HG02610 (cell line): ENCODE data around the gene TRAPPC12.
"Not testable (repeated sequence)": the region's sequence is repeated elsewhere in the genome, so short reads cannot be mapped to it uniquely, and the experiment has no call there.

Experiments used
- ATAC-seq: cut with Tn5 transposase; IDR thresholded peaks from one replicate; pipeline ENCODE4 v1.9.1; 2021; ENCODE audit warnings: mild to moderate bottlenecking, moderate library complexity; ENCODE audit not compliant: unreplicated experiment

Gene TRAPPC12

GRCh38 chr2:3498783-3499394 is 119.4 kb downstream of the TRAPPC12 start:
- no peak for ATAC-seq

- ATAC-seq: no peak
Measured at GRCh38 chr2:3500326-3500899, 120.9 kb downstream of the TRAPPC12 start.

DNA sequence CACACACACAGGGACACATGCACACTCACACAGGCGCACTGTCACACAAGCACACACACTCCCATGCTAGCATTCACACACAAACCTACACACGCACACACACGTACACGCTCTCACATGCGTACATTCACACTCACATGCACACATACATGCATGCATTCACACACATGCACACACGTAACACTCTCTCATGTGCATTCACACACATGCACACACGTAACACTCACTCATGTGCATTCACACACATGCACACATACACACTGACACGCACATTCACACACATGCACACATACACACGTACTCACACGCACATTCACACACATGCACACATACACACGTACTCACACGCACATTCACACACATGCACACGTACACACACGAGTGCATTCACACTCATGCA is 123.6 kb downstream of the TRAPPC12 start:
- ATAC-seq: no peak

GRCh38 chr2:3503483-3503882 is 124.0 kb downstream of the TRAPPC12 start:
- no peak for ATAC-seq

GRCh38 chr2:3504741-3505140 is 125.2 kb downstream of the TRAPPC12 start:
- ATAC-seq: no peak

GRCh38 chr2:3505771-3506170 is 126.3 kb downstream of the TRAPPC12 start:
- ATAC-seq: no peak

DNA sequence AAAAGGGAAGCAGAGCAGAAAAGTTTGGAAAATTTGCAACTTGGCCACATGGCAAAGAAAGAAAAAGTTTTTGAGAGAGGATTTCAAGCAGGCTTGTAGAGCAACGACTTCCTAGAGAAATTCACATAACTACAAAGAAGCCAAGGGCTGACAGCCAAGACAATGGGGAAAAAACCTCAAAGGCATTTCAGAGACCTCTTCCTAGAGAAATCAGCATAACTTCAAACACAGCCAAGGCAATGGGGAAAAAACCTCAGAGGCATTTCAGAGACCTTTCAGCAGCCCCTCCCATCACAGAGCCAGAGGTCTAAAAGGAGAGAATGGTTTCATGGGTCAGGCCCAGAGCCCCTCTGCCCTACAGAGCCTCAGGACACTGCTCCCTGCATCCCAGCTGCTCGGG is 132.6 kb downstream of the TRAPPC12 start:
- ATAC-seq: no peak

- no peak for ATAC-seq
Measured at GRCh38 chr2:3513026-3513810, 133.7 kb downstream of the TRAPPC12 start.

DNA sequence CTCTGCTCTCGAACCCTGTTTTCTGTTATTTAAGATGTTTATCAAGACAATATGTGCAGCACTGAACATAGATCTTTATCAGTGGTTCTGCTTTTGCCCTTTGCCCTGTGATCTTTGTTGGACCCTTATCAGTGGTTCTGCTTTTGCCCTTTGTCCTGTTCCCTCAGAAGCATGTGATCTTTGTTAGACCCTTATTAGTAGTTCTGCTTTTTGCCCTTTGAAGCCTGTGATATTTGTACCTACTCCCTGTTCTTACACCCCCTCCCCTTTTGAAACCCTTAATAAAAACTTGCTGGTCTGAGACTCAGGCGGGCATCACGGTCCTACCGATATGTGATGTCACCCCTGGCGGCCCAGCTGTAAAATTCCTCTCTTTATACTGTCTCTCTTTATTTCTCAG is 135.9 kb downstream of the TRAPPC12 start:
- not testable (repeated sequence) for ATAC-seq

- no peak for ATAC-seq
Measured at GRCh38 chr2:3516831-3517230, 137.3 kb downstream of the TRAPPC12 start.

DNA sequence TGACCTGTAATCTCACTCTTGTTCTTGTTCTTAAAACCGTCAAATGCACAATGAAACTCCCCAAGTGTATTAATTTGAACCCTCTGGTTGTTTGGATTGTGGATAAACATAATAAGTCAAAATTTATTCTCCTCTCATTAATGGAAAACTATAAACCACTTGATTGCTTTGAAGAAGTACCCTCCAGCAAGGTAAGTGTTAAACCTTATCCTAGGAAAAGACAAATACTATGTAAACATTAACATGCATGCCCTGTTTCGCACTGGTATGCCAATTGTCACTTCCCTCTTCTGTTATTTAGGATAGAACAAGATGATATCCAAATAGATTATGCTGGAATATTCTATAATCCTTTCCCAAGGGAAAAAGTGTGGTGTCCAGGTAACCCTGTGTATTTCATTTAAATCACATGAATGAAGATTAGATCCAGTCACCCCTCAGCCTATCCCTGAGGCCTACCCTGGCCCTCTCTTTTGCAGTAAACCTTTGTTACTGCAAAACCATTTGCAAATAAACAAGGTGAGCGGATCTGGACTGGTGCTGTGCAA is 138.5 kb downstream of the TRAPPC12 start:
- no peak for ATAC-seq

GRCh38 chr2:3518496-3519254 is 139.2 kb downstream of the TRAPPC12 start:
- ATAC-seq: peak; percentile 82

- ATAC-seq: peak; percentile 65
Measured at GRCh38 chr2:3519255-3520205, 140.0 kb downstream of the TRAPPC12 start, which contains the start of gene ADI1. Gene ADI1, minus strand, starts transcription at chr2:3519531. Its CDS starts 44 bp downstream, at chr2:3519487.

- ATAC-seq: no peak
Measured at GRCh38 chr2:3520591-3520990, 141.1 kb downstream of the TRAPPC12 start.

GRCh38 chr2:3522961-3523421 is 143.5 kb downstream of the TRAPPC12 start:
- ATAC-seq: no peak

GRCh38 chr2:3523551-3524041 is 144.1 kb downstream of the TRAPPC12 start:
- no peak for ATAC-seq

DNA sequence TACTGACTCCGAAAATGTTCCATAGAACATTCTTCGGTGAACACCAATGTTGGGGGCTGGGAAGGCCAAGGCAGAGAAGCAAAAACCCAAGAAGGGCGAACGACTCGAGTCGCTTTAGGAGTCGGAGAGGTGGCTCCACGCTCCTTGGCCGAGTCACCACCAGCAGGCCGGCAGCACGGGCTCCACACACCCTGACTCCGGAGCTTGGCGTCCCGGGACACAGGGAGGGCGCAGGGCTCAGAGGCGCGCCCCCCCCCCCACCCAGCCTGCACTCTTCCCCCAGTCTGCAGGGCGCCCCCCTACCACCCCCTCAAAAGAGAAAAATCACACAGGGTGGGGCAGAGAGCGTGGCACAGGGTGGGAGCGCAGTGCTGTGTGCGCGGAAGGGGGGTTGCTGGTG is 147.4 kb downstream of the TRAPPC12 start:
- ATAC-seq: no peak

- ATAC-seq: no peak
Measured at GRCh38 chr2:3527886-3528785, 148.6 kb downstream of the TRAPPC12 start.
